Hindlimb muscle (tissue), 1 donor: ENCODE measurements around the gene FBXO33. TPM values are rescaled to one million over a fixed set of nuclear protein-coding genes. Genes with fewer than 3 reads are reported as not detected.

ENCODE experiments used
- DNase-seq: peaks from one replicate; pipeline ENCODE4 v3.0.0-alpha.2; 2013
- polyA plus RNA-seq: library from polyadenylated mRNA; unstranded; fragments of 120-200 nt; gene quantifications from one replicate; pipeline ENCODE4 v1.2.1, GENCODE V29; 2013; ENCODE audit not compliant: insufficient read length

The FBXO33 gene, protein sequence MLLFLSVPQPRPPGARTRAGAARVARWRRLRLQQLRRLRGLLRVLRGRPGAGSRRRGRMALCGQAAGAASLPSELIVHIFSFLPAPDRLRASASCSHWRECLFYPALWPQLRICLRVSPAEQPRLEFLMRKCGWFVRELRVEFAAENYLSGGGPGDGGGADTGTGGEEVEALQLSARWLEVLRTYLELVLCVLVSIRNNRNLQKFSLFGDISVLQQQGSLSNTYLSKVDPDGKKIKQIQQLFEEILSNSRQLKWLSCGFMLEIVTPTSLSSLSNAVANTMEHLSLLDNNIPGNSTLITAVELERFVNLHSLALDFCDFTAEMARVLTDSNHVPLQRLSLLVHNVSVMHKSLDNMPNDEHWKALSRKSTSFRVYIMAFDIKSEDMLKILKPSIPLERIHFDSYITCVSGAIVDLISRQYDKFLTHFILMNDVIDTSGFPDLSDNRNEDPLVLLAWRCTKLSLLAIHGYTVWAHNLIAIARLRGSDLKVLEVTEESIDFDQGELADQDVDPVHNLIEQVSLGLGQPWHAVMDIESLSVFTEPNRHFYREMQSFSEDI
- 4.4 TPM for polyA plus RNA-seq

DNA sequence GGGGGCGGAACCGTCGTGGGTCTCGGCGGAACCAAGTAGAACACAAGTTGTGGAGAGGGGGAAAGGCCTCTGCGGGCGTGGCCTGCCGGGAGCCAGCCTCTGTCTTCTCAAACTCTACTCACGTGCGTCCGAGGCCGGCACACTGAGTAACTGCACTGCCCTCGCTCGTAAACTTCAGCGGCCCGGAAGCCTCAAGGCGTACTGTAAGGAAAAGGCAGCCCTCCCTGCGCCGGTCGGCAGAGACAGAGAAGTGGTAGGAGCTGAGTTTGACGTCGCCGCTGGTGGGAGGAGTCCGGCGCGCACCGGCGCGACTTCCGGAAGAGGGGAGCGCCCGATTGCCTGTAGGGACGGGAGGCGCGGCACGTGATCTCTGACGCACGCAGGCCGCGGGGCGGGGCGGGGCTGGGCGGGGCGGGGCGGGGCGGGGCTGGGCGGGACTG, at the start of gene FBXO33:
Gene FBXO33, minus strand, starts transcription at position 255 of the 440 bp plus-strand sequence. CDS start 271 bp downstream, outside the sequence.
- DNase-seq = peak; percentile 98

DNA sequence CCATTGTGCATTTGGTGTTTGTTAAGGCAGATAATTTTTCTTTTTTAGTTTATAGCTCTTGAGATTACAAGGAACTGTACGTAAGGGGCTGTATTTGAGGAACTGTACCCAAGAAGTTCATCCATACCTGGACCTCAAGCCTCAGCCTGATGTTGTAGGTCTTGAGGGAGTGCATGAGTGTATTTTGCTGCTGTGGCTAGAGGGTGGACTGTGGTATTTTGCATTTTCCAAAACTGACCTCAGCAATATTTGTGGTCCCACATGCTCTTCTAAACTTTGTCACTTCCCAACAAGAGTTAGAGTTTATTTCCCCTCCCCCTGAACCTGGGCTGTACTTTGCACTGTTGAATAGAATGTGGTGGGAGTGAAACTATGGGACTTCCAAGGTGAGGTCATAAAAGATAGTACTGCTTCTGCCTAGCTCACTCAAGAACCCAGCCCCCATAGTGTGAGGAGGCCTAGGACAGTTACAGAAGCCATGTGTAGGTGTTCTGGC, 42.2 kb upstream of the FBXO33 start:
- DNase-seq = no peak

DNA sequence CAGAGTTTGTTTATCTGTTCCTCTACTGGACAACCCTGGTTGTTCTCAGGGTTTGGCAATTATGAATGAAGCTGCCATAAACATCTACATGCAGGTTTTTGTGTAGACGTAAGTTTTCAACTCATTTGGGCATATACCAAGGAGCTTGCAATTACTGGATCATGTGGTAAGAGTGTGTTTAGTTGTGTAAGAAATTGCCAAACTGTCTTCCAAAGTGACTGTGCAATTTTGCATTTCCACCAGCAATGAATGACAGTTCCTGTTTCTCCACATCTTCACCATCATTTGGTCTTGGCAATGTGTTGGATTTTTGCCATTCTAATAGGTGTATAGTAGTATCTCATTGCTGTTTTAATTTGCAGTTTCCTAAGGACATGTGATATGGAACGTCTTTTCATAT, 39.8 kb upstream of the FBXO33 start:
- no peak for DNase-seq

DNA sequence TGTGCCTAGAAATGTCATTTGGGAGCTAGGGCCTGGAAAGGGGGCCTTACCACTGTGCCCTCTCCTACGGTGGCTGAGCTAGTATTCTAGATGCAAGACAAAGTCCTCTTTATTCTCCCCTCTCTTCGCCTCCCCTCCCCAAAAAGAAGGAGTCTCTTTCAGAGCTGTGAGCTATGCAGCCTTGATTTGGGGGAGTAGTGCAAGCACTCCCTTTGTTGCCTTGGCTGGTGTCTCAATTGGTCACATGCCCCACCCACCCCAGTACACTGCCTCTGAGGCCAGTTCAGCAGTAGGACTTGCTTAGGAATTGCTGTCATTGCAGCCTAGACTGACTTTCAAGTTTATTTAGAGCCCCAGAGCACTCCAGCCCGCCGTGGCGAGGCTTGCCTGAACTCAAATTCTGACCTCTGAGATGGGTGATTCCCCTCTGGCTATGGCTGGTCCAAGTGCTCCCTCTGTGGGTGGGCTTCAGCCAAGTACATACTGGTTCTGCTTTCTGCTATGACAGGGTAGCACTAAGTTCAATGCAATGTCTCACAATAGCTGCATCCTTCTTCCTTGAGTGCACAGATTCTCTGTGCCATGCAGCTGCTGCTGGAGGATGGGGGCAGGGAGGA, 37.0 kb upstream of the FBXO33 start:
- no peak for DNase-seq

DNA sequence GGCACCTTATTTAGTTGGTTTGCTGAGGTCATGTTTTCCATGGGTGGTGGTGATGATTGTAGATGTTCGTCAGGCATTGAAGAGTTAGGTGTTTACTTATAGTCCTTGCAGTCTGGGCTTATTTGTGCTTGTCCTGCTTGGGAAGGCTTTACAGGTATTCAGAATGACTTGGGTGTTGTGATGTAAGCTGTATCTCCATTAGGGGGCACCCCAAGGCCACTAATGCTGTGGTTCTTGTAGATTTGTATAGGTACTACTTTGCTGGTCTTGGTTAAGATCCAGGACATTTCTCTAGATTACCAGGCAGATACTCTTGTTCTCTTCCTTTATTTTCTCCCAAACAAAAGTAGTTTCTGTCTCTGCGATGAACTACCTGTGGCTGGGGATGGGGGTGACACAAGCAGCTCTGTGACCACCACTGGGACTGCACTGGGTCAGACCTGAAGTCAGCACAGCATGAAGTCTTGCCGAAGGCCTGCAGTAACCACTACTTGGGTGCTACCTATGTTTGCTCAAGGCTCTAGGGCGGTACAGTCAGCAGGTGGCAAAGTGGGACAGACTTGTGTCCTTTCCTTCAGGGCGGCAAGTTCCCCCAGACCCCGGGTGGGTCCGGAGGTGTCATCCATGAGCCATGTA, 35.8 kb upstream of the FBXO33 start:
- no peak for DNase-seq

DNA sequence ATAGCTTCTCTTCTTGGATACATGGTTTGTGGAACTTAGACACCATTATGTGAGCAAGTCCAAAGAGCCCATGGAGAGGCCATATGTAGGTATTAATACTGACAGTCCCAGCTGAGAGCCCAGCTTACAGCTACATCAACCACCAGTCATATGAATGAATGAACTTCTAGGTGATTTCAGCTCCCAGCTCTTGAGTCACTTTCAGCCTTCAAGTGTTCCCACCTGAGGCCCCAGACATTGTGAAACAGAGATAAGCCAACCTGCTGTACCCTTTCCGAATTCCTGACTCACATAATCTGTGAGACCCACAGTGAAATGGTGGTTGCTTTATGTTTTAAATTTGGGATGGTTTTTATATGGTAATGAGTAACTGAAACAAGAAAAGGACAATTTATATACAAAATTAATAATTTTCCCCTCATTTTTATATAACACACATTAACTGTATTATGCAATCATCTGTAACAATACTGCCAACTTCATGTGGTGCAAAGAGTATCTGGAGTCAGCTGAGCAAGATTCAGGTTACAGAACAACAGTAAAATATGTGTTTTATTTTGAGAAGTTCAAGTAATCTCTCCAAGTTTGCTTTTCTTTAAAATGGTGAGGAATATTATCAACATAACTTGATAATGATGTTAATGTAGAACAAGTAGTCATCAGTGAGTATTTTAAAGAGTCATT, 27.7 kb upstream of the FBXO33 start:
- no peak for DNase-seq

DNA sequence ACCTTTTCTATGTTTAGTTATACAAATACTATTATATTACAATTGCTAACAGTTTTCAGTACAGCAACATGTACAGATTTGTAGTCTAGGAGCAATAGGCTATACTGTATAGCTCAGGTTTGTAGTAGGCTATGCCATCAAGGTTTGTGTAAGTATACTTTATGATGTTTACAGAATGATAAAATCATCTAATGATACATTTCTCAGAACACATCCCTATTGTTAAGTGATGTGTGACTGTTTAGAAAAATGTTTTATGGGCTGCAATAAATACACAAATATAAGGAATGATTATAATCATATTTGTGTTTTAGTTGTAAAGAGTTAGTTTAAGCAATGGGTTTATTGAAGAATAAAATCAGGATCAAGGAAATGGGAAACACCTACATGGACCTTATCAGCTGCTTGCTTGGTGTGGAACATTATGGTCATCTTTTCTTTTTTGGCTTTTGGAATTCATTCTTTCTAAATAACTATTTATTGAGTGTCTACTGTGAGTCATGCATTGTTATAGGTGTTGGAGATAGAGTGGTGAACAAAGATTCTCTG, 24.5 kb upstream of the FBXO33 start:
- DNase-seq = no peak

DNA sequence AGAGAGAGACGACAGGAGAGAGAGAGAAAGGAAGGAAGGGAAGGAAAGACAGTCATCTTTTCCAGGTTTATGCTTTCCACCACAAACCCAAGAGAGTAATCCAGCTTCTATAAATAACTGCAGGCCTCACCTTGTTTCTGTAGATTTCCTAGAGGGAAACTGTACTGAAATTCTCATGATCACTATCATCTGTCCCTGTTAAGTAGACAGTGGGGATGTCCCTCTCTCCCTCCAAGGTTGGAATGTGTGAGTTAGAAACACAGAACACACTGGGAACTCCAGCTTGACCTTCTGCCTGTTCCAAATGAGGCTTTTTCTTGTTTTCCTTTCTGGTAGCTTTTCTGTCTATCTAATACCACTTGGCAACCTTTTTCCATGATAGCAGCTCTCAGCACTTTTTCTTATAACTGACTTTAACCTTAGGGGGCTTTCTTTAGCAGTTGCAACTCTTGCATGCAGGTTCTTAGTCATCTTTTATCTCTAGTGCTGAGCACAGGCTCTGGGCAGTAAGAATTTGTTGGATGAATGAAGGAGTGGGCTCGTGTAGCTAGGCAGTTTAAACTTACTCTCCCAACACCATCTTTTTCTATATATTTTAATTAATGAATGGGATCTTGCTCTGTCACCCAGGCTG, 22.8 kb upstream of the FBXO33 start:
- DNase-seq = no peak

DNA sequence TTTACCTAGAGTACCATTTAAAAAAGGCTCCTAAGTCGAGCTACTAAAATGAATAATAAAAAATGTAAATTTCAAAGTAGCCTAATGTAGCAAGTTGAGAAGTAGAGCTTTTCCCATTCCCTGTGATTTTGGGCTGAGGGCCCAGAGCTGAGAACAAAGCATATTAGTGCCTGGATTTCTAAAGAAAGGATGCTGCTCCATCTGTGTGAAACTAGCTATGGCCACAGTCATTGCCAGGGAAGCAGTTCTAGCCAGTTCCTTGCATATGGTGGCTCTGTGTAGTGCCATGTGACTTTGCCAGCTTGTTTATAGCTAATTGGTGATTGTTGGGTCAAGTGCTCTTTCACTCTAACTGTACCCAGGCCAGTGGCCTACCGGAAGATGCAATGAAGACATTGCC, 20.4 kb upstream of the FBXO33 start:
- no peak for DNase-seq

DNA sequence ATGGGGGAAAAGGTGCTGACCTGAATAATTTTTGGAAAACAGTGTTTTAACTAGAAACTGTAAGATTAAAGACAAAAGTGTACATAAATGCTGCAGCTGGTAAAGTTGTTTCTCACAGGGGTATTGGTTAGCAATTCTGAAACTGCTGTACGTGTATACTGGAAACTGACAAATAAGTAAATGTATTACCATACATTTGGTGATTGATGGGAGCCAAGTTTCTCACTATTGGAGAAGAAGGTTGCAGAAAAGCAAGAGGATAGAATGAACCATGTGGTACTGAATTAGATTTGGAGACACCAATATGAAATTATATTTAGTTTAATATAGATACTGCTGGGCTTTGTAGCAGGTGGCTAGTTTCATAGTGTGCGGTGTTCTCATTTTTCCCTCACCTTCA, 19.6 kb upstream of the FBXO33 start:
- DNase-seq = no peak

DNA sequence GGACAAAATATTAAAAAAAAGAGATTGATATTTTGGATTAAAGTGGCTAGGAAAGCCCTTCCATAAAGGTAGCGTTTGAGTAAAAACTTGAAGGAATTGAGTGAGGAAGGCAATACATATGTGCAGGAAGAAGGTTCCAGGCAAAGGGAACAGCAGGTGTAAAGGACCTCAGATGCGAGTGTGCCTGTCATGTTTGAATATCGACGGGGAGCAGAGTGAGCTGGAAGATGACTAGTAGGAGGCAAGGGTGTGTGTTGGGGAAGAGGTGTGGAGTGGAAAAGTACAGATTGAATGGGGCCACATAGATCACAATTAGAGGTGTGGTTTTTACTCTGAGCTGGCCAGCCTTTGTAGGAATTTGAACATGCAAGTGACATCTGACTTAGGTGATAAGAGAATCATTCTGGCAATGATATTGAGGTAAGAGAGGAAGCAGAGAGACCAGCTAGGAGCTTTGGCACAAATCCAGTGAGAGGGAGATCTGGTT, 15.0 kb upstream of the FBXO33 start:
- DNase-seq = no peak

DNA sequence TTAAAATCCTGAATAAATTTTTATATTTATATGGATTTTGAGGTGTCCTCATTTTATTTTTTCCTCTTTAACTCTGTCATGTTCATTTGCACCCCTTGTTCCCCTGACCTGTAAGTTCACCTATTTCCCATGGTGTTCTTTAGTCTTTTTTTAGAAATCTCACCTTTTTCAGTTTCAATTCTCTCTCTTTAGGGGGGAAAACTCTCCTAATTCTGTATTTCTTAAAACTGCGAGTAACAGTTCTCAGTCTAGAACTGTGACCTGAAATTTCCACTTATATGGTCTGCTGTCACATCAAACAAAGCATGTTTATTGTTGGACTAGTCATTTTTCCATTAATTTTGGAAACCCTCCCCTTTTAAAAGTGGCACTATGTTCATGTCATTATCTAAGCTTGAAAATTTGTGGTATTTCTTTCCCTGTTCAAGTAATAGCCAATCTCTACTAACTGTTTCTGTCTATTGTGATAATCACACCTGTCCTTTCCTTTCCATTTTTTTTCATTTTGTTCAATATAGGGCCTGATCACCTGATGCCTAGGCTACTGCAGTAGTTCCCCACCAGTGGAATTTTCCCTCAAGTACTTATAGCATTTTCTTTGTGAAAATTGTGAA, 14.0 kb upstream of the FBXO33 start:
- DNase-seq = no peak

DNA sequence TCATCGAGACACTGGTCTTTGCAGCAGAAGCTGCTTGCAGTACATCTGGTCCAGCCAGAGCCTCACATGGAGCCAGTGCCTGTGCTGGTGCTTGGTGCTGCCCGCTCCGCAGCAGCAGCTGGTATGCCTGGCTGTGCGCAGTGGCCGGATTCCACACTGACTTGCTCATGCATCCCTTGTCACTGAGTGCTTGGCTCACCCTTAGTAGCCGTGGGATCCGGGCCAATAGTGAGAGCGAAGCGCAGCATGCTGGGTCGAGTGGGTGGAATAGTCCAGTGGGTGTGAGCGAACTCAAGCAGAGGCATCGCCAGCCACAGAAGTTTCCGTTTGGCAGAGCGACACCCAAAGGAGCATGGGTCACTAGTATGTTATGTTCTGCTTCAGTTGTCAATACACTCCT, 10.1 kb upstream of the FBXO33 start:
- no peak for DNase-seq

DNA sequence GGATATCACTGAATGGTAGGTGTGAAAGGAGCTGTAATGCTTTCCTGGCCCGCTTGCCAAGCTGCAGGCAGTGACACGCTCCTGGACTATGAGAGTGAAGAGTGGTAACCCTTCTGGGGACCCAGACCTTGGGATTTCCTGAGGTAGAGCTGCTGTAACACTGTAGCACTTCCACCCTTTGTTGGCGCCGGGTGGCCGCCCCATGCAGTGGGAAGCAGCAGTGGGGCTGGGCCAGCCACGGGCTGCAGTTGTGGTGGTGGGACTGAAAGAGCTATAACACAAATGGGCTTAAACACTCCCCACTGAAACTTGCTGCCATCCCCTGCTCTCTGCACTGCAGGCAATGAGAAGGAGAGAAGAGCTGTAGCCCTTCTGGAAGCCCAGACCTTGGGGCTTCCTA, 9.6 kb upstream of the FBXO33 start:
- DNase-seq = no peak

DNA sequence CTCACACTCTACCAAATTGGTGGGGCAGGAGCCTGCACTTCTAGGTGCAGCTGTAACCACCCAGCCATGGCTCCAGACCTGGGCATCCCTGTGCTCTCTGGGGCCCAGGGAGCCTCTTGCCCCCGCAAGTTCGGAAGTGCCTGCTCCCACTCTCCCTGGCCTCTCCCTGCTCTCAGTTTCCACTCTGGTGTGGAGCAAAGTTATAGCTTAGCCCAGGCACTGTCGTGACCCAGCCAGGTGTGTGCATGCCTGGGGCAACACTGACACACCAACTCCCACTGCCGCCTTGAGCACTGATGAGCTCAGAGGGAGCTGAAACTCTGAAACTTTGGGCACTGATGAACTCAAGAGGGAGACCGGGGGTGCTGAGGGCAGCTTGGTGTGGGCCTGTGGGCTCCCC, 8.7 kb upstream of the FBXO33 start:
- no peak for DNase-seq

DNA sequence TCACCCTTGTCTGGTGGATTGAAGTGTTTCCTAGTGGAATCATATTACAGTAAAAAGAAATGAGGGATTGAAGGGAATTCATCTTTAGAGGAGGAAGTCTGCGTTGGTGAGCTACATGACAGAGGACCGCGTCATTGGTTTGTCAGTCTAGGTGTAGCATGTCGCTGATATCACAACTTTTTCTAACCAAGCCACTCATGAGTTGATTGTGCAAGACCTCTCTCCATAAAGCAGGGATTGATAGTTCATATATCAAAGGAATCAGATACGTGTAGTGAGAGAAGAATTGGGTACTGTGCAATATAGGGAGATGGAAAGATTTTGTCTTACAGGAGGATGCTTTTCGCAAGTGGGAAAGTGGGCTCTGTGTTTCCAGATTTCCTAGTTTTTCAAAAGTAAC, 3.0 kb upstream of the FBXO33 start:
- no peak for DNase-seq

DNA sequence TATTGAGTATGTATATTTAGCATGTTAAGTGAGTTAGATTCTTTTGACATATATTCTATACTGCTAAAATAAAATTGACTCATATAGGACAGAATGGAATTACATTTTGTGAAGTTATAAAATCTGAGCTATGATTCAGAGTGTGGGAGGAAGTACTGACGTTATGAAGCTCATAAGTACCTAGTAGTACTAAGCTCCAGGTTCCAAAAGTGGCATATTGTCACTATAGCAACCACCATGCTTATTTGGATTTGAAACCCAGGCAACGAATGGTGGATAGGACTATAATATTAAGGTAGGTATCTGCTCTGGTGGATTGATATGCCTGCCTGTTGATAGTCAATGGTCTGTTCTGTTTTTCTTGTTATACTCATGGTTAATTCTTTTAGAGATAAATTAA, 2.2 kb upstream of the FBXO33 start:
- no peak for DNase-seq

DNA sequence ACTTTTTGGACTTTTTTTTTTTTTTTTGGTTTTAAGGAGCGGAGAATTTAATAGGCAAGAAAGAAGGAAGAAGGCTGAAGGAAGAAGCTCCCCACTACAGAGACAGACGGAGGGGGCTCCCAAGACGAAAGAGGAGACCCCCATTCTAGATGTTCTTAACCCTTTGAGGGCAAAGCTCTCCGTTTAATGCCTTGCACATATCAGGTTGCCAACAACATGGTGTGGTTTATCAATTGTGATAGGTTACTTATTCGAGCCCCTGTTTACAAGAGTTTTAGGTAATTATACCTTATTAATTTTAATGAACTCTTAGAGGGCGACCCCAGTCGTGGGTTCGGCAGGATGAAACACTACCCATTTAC, 1.2 kb upstream of the FBXO33 start:
- no peak for DNase-seq

DNA sequence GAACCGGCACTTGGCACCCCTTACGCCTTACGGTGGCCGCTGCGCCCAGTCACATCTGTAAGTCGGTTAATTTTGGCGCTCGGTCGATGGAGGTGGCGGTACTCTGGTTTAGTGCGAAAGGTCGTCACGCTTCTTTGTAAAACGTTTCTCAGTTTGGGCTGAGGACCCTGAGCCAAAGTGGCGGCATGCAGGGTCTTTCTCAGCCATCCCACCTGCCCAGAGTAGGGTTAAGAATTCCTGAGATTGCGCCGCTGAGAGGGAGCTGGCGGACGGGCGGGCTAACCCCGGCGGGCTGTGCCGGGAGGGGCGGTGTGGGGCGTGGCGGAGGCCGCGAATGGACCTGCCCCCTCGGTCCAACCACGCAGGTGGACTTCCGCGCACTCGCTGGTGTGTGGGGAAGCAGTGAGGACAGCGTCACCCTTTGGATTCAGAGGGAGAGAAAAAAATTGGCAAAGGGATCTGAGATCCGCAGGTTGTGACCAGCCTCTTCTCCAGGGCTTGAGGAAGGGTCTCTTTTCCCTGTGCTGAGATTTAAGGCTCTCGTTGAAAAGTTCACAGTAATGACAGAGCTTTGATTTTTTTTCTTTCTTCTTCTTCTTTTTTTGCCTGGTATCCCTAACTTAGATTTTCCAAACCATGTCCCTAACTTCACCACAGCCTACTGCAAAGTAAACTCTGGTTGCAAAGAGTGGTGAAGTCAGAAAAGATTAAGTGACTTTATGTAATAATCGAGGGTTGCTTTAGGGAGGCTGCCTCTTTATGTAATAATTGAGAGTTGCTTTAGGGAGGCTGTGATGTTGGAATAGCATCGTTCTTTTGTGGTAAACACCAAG, 602 bp upstream of the FBXO33 start:
- DNase-seq = peak; percentile 86
